ENCODE results near the gene ABCA9.

GRCh38 chr17:69082696-69083095 is 22.0 kb upstream of the ABCA9 start:
- TF ChIP-seq, protein P1, sequence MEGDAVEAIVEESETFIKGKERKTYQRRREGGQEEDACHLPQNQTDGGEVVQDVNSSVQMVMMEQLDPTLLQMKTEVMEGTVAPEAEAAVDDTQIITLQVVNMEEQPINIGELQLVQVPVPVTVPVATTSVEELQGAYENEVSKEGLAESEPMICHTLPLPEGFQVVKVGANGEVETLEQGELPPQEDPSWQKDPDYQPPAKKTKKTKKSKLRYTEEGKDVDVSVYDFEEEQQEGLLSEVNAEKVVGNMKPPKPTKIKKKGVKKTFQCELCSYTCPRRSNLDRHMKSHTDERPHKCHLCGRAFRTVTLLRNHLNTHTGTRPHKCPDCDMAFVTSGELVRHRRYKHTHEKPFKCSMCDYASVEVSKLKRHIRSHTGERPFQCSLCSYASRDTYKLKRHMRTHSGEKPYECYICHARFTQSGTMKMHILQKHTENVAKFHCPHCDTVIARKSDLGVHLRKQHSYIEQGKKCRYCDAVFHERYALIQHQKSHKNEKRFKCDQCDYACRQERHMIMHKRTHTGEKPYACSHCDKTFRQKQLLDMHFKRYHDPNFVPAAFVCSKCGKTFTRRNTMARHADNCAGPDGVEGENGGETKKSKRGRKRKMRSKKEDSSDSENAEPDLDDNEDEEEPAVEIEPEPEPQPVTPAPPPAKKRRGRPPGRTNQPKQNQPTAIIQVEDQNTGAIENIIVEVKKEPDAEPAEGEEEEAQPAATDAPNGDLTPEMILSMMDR (conservative IDR thresholded peaks at IDR 0.05; ENCODE audit: low read length): no peak
- no peak for TF ChIP-seq EZH2phosphoT487 (IDR thresholded peaks at IDR 0.05; ENCODE audit: borderline replicate concordance, low read depth, low read length)
